Measurements from ENCODE around the gene CDC40.
"Not testable (repeated sequence)": the region's sequence is repeated elsewhere in the genome, so short reads cannot be mapped to it uniquely, and the experiment has no call there.

CDC40 gene

GRCh38 chr6:110272781-110273180 lies 92.6 kb downstream of the CDC40 start:
- not testable (repeated sequence) for DNase-seq

GRCh38 chr6:110277100-110277665 lies 97.0 kb downstream of the CDC40 start:
- no peak for DNase-seq
